GM21723 (cell line): ENCODE data around the gene FBXW7.
A peak's percentile ranks its signal among the peaks of the same experiment; 100 is the strongest.

ENCODE experiments used
- ATAC-seq: cut with Tn5 transposase; IDR thresholded peaks from one replicate; pipeline ENCODE4 v1.9.1; 2021; ENCODE audit warnings: mild to moderate bottlenecking, moderate library complexity; ENCODE audit not compliant: unreplicated experiment

FBXW7 gene

GRCh38 chr4:152346526-152346925, 189.4 kb downstream of the FBXW7 start:
- no peak for ATAC-seq

GRCh38 chr4:152344001-152344400, 191.9 kb downstream of the FBXW7 start:
- no peak for ATAC-seq

- no peak for ATAC-seq
Measured at GRCh38 chr4:152342293-152342692, 193.6 kb downstream of the FBXW7 start.

GRCh38 chr4:152340818-152341217, 195.1 kb downstream of the FBXW7 start:
- ATAC-seq = no peak

DNA sequence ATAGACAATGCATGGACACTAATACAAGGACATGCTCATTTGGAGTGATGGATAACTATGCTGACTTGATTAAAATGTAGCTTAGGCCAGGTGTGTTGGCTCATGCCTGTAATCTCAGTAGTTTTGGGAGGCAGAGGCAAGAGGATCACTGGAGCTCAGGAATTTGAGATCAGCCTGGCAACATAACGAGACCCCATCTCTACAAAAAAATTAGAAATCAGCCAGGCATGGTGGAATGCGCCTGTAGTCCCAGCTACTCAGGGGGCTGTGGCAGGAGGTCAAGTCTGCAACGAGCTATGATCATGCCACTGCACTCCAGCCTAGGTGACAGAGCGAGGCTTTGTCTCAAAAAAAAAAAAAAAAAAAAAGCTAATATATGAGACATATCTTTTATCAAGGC, 196.3 kb downstream of the FBXW7 start:
- ATAC-seq = no peak

DNA sequence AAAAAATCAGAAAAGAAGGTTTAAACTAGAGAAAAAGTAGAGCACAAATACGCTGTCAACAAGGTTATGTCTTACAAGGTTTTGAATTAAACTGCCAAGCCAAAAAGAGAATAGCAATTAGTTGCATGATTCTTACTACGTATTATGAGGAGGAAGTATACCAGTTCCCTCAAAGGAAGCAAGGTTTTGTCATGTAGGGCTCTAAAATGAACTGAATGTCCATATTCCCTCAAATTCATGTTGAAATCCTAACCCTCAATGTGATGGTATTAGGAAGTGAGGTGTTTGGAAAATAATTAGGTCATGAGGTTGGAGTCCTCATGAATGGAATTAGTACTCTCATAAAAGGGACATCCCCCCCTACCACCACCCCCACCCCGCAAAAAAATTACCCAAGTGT, 201.0 kb downstream of the FBXW7 start:
- no peak for ATAC-seq

- no peak for ATAC-seq
Measured at GRCh38 chr4:152331042-152331441, 204.8 kb downstream of the FBXW7 start.

GRCh38 chr4:152328582-152328981, 207.3 kb downstream of the FBXW7 start:
- no peak for ATAC-seq

- no peak for ATAC-seq
Measured at GRCh38 chr4:152327606-152328453, 208.1 kb downstream of the FBXW7 start.

GRCh38 chr4:152325831-152326230, 210.1 kb downstream of the FBXW7 start:
- ATAC-seq = no peak

DNA sequence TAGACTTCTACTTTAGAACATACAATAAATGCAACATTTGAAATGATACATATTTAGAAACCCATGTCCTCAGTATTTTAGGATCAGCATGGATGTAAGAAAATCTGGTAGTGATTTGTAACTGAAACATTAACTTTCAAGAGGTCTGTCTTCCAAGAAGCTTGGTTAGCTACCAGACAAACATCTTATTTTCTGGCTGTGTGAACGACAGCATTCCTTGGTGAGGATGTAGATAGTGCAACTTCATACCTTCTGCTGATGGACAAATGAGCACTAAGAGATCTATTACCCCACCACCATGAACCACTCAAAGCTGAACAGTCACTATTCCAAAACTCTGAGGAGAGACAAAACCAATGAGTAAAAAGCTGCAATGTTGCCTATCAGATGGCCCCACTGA, 212.7 kb downstream of the FBXW7 start:
- ATAC-seq = no peak

DNA sequence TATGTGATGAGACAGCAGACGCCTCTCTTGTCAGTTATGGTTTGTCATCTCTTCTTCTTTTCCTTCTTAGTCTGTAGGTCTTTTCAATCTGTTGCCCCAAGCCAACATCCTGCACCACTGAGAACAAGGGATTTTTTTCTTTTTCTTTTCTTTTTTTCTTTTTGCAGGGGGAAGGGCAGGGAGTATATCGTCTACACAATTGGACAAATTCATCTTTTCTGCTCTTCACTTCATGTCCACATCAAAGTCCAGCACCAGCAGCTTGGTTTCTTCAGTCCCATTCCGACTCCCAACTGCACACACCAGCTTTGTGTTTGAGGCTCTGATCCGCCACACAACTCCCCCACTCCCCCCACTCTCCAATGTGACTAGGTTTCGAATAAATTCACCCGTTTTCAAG, 213.2 kb downstream of the FBXW7 start:
- no peak for ATAC-seq

DNA sequence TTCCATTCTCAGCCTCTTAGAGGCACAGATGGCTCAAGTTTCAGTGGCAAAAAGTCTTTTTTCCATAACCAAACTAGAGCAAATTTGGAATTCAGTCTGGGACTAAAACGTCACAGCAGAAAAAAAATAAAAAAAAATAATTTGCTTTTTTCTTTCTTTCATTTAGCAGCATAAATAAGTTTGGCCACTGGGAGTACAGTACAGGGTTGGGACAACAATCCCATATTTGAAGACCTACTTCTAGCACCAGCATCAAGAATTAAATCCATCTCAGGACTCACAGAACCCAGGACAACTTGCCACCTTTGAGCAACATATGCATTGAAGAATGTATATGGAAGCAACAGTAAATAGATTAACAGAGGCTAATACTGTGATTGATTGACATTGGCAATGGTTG, 214.0 kb downstream of the FBXW7 start:
- ATAC-seq = no peak

- no peak for ATAC-seq
Measured at GRCh38 chr4:152321398-152321797, 214.5 kb downstream of the FBXW7 start.

GRCh38 chr4:152316969-152317368, 218.9 kb downstream of the FBXW7 start:
- no peak for ATAC-seq

- no peak for ATAC-seq
Measured at GRCh38 chr4:152310257-152310656, 225.6 kb downstream of the FBXW7 start.

DNA sequence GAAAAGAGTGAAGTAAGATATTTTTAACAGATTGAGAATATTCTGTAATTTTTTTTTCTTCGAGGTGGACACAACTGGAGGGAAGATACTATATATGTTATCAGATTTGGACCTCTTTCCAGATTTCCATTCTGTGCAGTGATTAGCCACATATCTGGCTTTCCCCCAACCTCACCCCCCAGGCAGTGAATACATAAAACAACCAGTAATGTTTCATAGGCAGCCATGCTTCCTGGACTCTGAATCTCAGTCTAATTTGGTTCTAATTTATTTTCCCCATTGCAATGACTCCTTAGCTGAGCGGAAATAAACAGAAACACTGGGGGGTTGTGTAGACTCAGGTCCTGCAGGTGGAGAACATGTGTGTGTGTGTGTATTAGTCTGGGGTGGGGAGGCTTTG, 226.5 kb downstream of the FBXW7 start:
- no peak for ATAC-seq

- ATAC-seq = no peak
Measured at GRCh38 chr4:152308951-152309350, 226.9 kb downstream of the FBXW7 start.

GRCh38 chr4:152307669-152308068, 228.2 kb downstream of the FBXW7 start:
- ATAC-seq = no peak

DNA sequence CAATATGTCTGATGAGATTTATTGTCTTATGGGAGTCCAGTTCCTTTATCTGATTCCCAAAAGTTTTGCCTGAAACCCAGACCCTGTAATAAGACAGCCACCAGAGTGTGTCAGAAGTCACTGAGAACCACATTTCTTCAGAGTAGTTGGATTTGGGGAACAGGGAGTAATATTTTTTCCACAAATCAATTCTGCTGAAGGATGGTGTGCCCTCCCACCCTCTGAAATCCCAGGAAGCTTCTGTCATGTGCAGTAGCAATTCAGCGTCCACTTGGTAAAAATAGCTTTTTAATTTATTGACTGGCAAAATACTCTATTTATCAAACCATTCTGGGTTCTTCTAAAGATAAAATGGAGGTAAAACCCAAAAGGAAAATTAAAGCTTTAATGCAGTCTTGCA, 229.4 kb downstream of the FBXW7 start:
- no peak for ATAC-seq

DNA sequence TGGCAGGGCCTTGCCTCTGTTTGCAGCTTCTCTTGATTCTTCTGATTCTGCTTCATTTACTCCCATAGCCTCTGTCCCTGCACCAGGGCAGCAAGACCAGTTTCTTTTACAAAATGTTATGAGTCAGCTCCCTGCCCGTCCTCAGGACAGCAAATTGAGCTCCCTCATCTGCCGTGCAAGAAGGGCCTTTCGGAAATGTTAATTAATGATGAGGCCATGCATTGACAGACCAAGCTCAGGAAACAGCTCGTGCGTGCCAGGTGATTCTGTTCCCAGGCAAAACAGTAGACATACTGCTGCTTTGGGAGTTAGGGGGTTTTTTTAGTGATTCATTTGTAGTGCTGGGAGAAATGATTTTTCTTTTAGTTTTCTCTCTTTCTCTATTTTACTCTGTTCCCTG, 231.7 kb downstream of the FBXW7 start:
- peak; percentile 85 for ATAC-seq

DNA sequence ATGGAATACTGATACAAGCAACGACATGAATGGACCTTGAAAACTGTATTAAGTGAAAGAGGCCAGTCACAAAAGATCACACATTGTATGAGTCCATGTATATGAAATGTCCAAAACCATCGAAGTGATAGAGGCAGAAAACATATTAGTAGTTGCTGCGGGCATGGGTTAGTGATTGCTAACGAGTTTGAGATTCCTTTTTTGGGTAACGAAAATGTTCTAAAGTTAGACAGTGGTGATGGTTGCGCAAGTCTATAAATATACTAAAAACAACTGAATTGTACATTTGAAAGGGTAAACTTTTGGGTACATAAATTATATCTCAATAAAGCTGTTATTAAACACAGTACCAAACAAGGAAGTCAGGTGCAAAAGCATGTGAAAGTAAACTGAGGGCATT, 234.5 kb downstream of the FBXW7 start:
- ATAC-seq = no peak

GRCh38 chr4:152299553-152299952, 236.3 kb downstream of the FBXW7 start:
- ATAC-seq = no peak
